OCI-LY1 (cell line): ENCODE measurements around the gene SOX5.

Experiments used
- H2AFZ ChIP-seq: fragments of 200-600 bp; sonication (generic), shearing (Covaris generic); 2 replicates; pipeline ENCODE4 v1.6.0; 2014; ENCODE audit warnings: antibody characterized with exemption, mild to moderate bottlenecking, low read length
- H3F3A ChIP-seq: fragments of 200-600 bp; sonication (generic), shearing (Covaris generic); 2 replicates; pipeline ENCODE4 v1.6.0; 2014; ENCODE audit warnings: mild to moderate bottlenecking, antibody characterized with exemption, low read length, moderate library complexity; ENCODE audit not compliant: insufficient read depth
- H3K27ac ChIP-seq: fragments of 200-600 bp; sonication (generic); 2 replicates; pipeline ENCODE4 v1.5.1; 2014; ENCODE audit warnings: low read length, mixed run types, mild to moderate bottlenecking, low read depth; ENCODE audit not compliant: poor library complexity, severe bottlenecking
- H3K27me3 ChIP-seq: fragments of 200-600 bp; sonication (generic); 2 replicates; pipeline ENCODE4 v1.6.0; 2014; ENCODE audit warnings: antibody characterized with exemption, mild to moderate bottlenecking, low read length, moderate library complexity; ENCODE audit not compliant: insufficient read depth
- H3K36me3 ChIP-seq: fragments of 200-600 bp; sonication (generic); 2 replicates; pipeline ENCODE4 v1.6.1; 2014; ENCODE audit warnings: mild to moderate bottlenecking, antibody characterized with exemption, low read length, moderate library complexity, mixed read lengths; ENCODE audit not compliant: insufficient read depth
- H3K4me1 ChIP-seq: fragments of 200-600 bp; sonication (generic); 2 replicates; pipeline ENCODE4 v1.5.1; 2014; ENCODE audit warnings: mild to moderate bottlenecking, low read length, moderate library complexity; ENCODE audit not compliant: insufficient read depth, severe bottlenecking
- H3K4me2 ChIP-seq: fragments of 200-600 bp; sonication (generic), shearing (Covaris generic); 2 replicates; pipeline ENCODE4 v1.6.1; 2014; ENCODE audit warnings: low read length
- H3K4me3 ChIP-seq: fragments of 200-600 bp; sonication (generic); 2 replicates; pipeline ENCODE4 v1.5.1; 2014; ENCODE audit warnings: low read length, low read depth, mild to moderate bottlenecking, mixed read lengths; ENCODE audit not compliant: poor library complexity, severe bottlenecking
- H3K79me2 ChIP-seq: fragments of 200-600 bp; shearing (Covaris generic); 2 replicates; pipeline ENCODE4 v1.6.1; 2016; ENCODE audit warnings: mixed run types, low read length, mixed read lengths; ENCODE audit not compliant: insufficient read depth
- H3K9ac ChIP-seq: fragments of 200-600 bp; sonication (generic), shearing (Covaris generic); 2 replicates; pipeline ENCODE4 v1.6.1; 2014; ENCODE audit warnings: mild to moderate bottlenecking, low read length, mixed read lengths
- H3K9me2 ChIP-seq: fragments of 200-600 bp; sonication (generic), shearing (Covaris generic); 2 replicates; pipeline ENCODE4 v1.6.1; 2014; ENCODE audit warnings: low read depth, mild to moderate bottlenecking, low read length, mixed read lengths
- H3K9me3 ChIP-seq: fragments of 200-600 bp; shearing (Covaris generic); 2 replicates; pipeline ENCODE4 v1.6.1; 2014; ENCODE audit warnings: low read length, mixed read lengths
- H4K20me1 ChIP-seq: fragments of 200-600 bp; sonication (generic), shearing (Covaris generic); 2 replicates; pipeline ENCODE4 v1.6.0; 2016; ENCODE audit warnings: mild to moderate bottlenecking, low read length; ENCODE audit not compliant: insufficient read depth
- CTCF ChIP-seq: fragments of 200-600 bp; sonication (generic), shearing (Covaris generic); IDR thresholded peaks from 2 replicates; pipeline ENCODE4 v1.5.1; 2017; ENCODE audit warnings: mild to moderate bottlenecking, antibody characterized with exemption, low read length, moderate library complexity, mixed read lengths
- EZH2 ChIP-seq: fragments of 200-600 bp; sonication (generic), shearing (Covaris generic); IDR thresholded peaks from 2 replicates; pipeline ENCODE4 v1.8.0; 2017; ENCODE audit warnings: borderline replicate concordance, mixed run types, mild to moderate bottlenecking, antibody characterized with exemption, low read length, moderate library complexity, mixed read lengths

The SOX5 gene

GRCh38 chr12:23771240-23771949 is 178.1 kb downstream of the SOX5 start:
- H3K4me2 ChIP-seq, result no peak overlapping the region
- no peaks in the 10 kb centered on the region for H3K27me3 ChIP-seq
- H3K27ac ChIP-seq, result no peak overlapping the region
- no peak for TF ChIP-seq CTCF
- TF ChIP-seq EZH2, result no peak
- no peak overlapping the region for H3K4me3 ChIP-seq
- no peaks in the 10 kb centered on the region for H3F3A ChIP-seq
- H2AFZ ChIP-seq, result no peak overlapping the region
- H3K36me3 ChIP-seq, result no peaks in the 10 kb centered on the region
- no peak overlapping the region for H3K9ac ChIP-seq
- no peaks in the 10 kb centered on the region for H3K9me3 ChIP-seq
- no peaks in the 10 kb centered on the region for H4K20me1 ChIP-seq
- H3K4me1 ChIP-seq, result no peaks in the 10 kb centered on the region
- H3K79me2 ChIP-seq, result no peaks in the 10 kb centered on the region
- no peaks in the 10 kb centered on the region for H3K9me2 ChIP-seq

DNA sequence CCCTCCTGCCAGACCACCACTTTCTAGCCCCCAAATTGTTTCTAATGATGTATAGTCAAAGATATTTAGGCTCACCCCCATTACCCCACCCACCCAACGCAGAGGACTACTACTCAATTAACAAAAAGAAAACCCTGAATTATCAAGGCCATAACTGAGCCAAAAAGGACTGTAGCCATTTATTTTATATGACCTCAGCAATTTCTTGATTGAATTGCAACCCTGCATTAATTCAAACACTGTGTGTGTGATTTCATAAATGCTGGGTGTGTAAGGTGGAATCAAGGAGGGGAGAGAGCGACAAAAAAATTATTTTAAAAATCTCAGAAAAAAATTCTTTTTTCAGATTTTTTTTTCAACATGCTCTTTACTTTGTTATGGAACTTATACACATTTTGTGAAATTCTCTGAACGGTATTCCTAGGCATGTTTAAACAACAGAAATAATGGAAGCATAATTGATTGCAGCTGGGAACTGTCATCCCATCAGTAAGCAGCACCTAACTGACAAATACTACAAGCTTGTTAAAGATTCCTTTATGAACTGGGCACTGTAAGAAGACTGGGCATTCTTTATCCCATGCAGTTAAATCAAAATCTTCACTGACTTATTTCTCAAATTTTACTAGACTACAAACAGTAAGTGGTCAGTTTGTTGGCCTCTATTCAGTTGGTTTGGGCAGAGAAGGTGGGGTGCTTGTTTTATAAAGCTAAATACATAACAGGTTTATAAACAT is 179.1 kb downstream of the SOX5 start:
- Histone ChIP-seq H3K27ac (no peak overlapping the region), H3K4me2 (no peak overlapping the region), H3K9ac (no peak overlapping the region), H3K4me1 (no peaks in the 10 kb centered on the region), H3K9me3 (no peaks in the 10 kb centered on the region), H3F3A (no peaks in the 10 kb centered on the region), H3K9me2 (no peaks in the 10 kb centered on the region), H3K27me3 (no peaks in the 10 kb centered on the region), H3K4me3 (no peak overlapping the region), H3K36me3 (no peaks in the 10 kb centered on the region), H3K79me2 (no peaks in the 10 kb centered on the region), H2AFZ (no peak overlapping the region), H4K20me1 (no peaks in the 10 kb centered on the region)
- TF ChIP-seq EZH2 (no peak), CTCF (no peak)

GRCh38 chr12:23767834-23768233 is 181.6 kb downstream of the SOX5 start:
- no peaks in the 10 kb centered on the region for H3K4me1 ChIP-seq
- no peak overlapping the region for H3K4me2 ChIP-seq
- H3K27me3 ChIP-seq, result no peaks in the 10 kb centered on the region
- no peak overlapping the region for H3K4me3 ChIP-seq
- H2AFZ ChIP-seq, result no peak overlapping the region
- TF ChIP-seq EZH2 (no peak), CTCF (no peak)
- H3K79me2 ChIP-seq, result no peaks in the 10 kb centered on the region
- no peak overlapping the region for H3K9ac ChIP-seq
- no peaks in the 10 kb centered on the region for H4K20me1 ChIP-seq
- H3F3A ChIP-seq, result no peaks in the 10 kb centered on the region
- no peaks in the 10 kb centered on the region for H3K9me3 ChIP-seq
- no peak overlapping the region for H3K27ac ChIP-seq
- no peaks in the 10 kb centered on the region for H3K9me2 ChIP-seq
- H3K36me3 ChIP-seq, result no peaks in the 10 kb centered on the region
